Peyer's patch (tissue), 4 donors: ENCODE data around the gene KLRD1. TPM values are rescaled to one million over a fixed set of nuclear protein-coding genes. Genes with fewer than 3 reads are reported as not detected.
"Not testable (repeated sequence)": the region's sequence is repeated elsewhere in the genome, so short reads cannot be mapped to it uniquely, and the experiment has no call there.

Experiments
- DNase-seq, 3 donors: peaks; one replicate each; pipeline ENCODE4 v3.0.0-alpha.2; 2017 to 2019
- H3K27ac ChIP-seq, 4 donors: fragments of 200-600 bp; sonication (generic); one replicate each; pipeline ENCODE4 v1.5.1; 2016 to 2019
- H3K27me3 ChIP-seq, 2 donors: fragments of 200-600 bp; sonication (generic); one replicate each; pipeline ENCODE4 v1.5.1; 2019
- H3K36me3 ChIP-seq, 3 donors: fragments of 200-600 bp; sonication (generic); one replicate each; pipeline ENCODE4 v1.5.1; 2016 to 2019
- H3K4me1 ChIP-seq, 4 donors: fragments of 200-600 bp; sonication (generic); one replicate each; pipeline ENCODE4 v1.5.1; 2016 to 2019
- H3K4me3 ChIP-seq, 4 donors: fragments of 200-600 bp; sonication (generic); 1 replicate in 3 of 4; 2 replicates in 1 of 4; pipeline ENCODE4 v1.5.1; 2016 to 2019; ENCODE audit warnings: mild to moderate bottlenecking in 1 of 4
- H3K9me3 ChIP-seq, 4 donors: fragments of 200-600 bp; sonication (generic); one replicate each; pipeline ENCODE4 v1.5.1; 2016 to 2019; ENCODE audit warnings: mild to moderate bottlenecking in 1 of 4
- POLR2A ChIP-seq, 2 donors: fragments of 450-650 bp; IDR thresholded peaks; one replicate each; pipeline ENCODE4 v1.5.1; 2017; ENCODE audit warnings: antibody characterized with exemption in 2 of 2, mild to moderate bottlenecking in 2 of 2, moderate library complexity in 2 of 2
- total RNA-seq, 4 donors: library from RNA; depleted of rRNA; stranded (reverse); fragments of >200 nt; gene quantifications; one replicate each; pipeline ENCODE4 v1.1.0, GENCODE V29; 2016
- TF ChIP-seq, protein P1 (sequence below), 6 experiments: fragments of 450-650 bp in 4 of 6; fragments of 200-600 bp in 2 of 6; sonication (generic) in 1 of 6; IDR thresholded peaks; one replicate each; pipeline ENCODE4 v1.5.1; 2017 to 2019; ENCODE audit warnings: antibody characterized with exemption in 6 of 6, mild to moderate bottlenecking in 3 of 6, moderate library complexity in 1 of 6

The KLRD1 gene
- total RNA-seq, 4 donors from 2014 or later = under 0.01 to 8.4 (median 5.4) TPM

GRCh38 chr12:10363914-10364814, 56.5 kb downstream of the KLRD1 start:
- peak; percentile 52 to 76 (median 68) for DNase-seq

GRCh38 chr12:10364815-10365622, 57.3 kb downstream of the KLRD1 start:
- Histone ChIP-seq H3K4me3 (peak overlapping the region; percentile 45 to 73 (median 51)), H3K27me3 (no peaks in the 10 kb centered on the region), H3K9me3 (no peaks in the 10 kb centered on the region), H3K36me3 (no peaks in the 10 kb centered on the region), H3K27ac (peak overlapping the region; percentile 77 to 95 (median 84)), H3K4me1 (peaks cover 0 to 23% (median 3%) of the 10 kb centered on the region in 4 donors)
- peak; percentile 66 to 84 (median 71) for DNase-seq
- TF ChIP-seq, protein P1, sequence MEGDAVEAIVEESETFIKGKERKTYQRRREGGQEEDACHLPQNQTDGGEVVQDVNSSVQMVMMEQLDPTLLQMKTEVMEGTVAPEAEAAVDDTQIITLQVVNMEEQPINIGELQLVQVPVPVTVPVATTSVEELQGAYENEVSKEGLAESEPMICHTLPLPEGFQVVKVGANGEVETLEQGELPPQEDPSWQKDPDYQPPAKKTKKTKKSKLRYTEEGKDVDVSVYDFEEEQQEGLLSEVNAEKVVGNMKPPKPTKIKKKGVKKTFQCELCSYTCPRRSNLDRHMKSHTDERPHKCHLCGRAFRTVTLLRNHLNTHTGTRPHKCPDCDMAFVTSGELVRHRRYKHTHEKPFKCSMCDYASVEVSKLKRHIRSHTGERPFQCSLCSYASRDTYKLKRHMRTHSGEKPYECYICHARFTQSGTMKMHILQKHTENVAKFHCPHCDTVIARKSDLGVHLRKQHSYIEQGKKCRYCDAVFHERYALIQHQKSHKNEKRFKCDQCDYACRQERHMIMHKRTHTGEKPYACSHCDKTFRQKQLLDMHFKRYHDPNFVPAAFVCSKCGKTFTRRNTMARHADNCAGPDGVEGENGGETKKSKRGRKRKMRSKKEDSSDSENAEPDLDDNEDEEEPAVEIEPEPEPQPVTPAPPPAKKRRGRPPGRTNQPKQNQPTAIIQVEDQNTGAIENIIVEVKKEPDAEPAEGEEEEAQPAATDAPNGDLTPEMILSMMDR (IDR thresholded peaks at IDR 0.05) = peak in 1 of 6 experiments; percentile 4
- peak in 1 of 2 donors; percentile 20 for TF ChIP-seq POLR2A (IDR thresholded peaks at IDR 0.05)

More at GRCh38 chr12:10363914-10364814, 56.5 kb downstream of the KLRD1 start:
- Histone ChIP-seq H3K9me3 (no peaks in the 10 kb centered on the region), H3K27me3 (no peaks in the 10 kb centered on the region), H3K36me3 (no peaks in the 10 kb centered on the region), H3K4me1 (peaks cover 0 to 23% (median 3%) of the 10 kb centered on the region in 4 donors), H3K4me3 (peak overlapping the region; percentile 45 to 73 (median 51)), H3K27ac (peak overlapping the region; percentile 77 to 95 (median 84))
- TF ChIP-seq POLR2A (IDR thresholded peaks at IDR 0.05) = peak; percentile 11 to 27
- TF ChIP-seq, protein P1 (IDR thresholded peaks at IDR 0.05) = no peak

GRCh38 chr12:10365696-10366405, 58.2 kb downstream of the KLRD1 start:
- Histone ChIP-seq H3K4me1 (peaks cover 0 to 23% (median 3%) of the 10 kb centered on the region in 4 donors), H3K4me3 (peak overlapping the region in 3 of 4 donors; percentile 45 to 73 (median 53)), H3K36me3 (no peaks in the 10 kb centered on the region), H3K9me3 (no peaks in the 10 kb centered on the region), H3K27me3 (no peaks in the 10 kb centered on the region), H3K27ac (peak overlapping the region; percentile 77 to 95 (median 84))
- DNase-seq = no peak
- no peak for TF ChIP-seq POLR2A (IDR thresholded peaks at IDR 0.05)
- TF ChIP-seq, protein P1 (IDR thresholded peaks at IDR 0.05) = peak in 2 of 6 experiments; percentile 18 to 24

DNA sequence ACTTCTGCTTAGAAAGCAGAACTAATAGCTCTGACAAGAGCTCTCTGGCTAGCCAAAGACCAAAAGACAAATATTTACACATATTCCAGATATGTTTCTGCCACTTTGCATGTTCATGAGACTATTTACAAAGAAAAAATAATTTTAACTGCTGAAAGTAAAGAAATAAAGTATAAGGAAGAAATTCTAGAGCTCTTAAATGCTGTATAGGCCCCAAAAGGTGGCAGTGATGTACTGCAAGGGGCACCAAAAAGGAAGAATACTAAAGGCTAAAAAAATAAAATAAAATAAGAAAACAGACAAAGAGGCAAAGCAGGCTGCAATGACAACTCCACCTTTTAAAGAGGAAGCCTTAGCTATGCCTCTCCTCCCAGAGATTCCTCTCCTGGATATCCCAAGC, 59.2 kb downstream of the KLRD1 start:
- Histone ChIP-seq H3K27ac (peak overlapping the region in 2 of 4 donors; percentile 6 to 95), H3K4me3 (no peak overlapping the region), H3K36me3 (no peaks in the 10 kb centered on the region), H3K27me3 (no peaks in the 10 kb centered on the region), H3K9me3 (no peaks in the 10 kb centered on the region), H3K4me1 (peaks cover 0 to 23% (median 3%) of the 10 kb centered on the region in 4 donors)
- no peak for TF ChIP-seq POLR2A (IDR thresholded peaks at IDR 0.05)
- TF ChIP-seq, protein P1 (IDR thresholded peaks at IDR 0.05) = peak in 2 of 6 experiments; percentile 16 to 18
- DNase-seq = no peak

DNA sequence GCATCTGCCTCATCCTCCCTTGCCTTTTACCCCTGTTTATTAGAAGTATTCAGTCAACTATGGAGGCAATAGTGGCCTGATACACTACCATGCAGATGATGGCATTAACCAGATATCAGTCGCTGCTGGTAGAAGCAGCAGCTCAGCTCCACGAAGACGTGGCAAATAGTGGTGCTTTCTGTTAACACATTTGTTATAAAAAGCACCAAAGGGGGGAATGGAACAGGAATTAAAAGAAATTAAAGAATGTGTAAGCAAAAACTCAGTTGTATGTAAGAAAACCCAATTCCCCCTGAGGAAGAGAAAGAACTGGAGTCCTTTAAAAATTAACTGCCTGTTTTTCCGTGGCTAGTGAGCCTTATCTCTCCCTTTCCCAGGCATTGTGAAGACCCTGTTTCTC, 60.0 kb downstream of the KLRD1 start:
- H3K27ac ChIP-seq = peak overlapping the region in 1 of 4 donors; percentile 17
- peaks cover 0 to 22% (median 3%) of the 10 kb centered on the region in 4 donors for H3K4me1 ChIP-seq
- not testable (repeated sequence) for DNase-seq, H3K9me3 ChIP-seq, H3K36me3 ChIP-seq, H3K27me3 ChIP-seq, H3K4me3 ChIP-seq
